Prostate gland (tissue), 2 donors: Measurements from ENCODE around the gene LRRC23. TPM values are rescaled to one million over a fixed set of nuclear protein-coding genes. Genes with fewer than 3 reads are reported as not detected.
A peak's percentile ranks its signal among the peaks of the same experiment; 100 is the strongest.
"Not testable (repeated sequence)": the region's sequence is repeated elsewhere in the genome, so short reads cannot be mapped to it uniquely, and the experiment has no call there.

Experiments used
- DNase-seq: peaks from one replicate; pipeline ENCODE4 v3.0.0-alpha.2; 2019; ENCODE audit warnings: low spot score
- H3K27ac ChIP-seq, 2 donors: fragments of 200-600 bp; sonication (generic); 2 replicates each; pipeline ENCODE4 v1.5.1; 2017 to 2019
- H3K27me3 ChIP-seq: fragments of 200-600 bp; sonication (generic); replicated peaks from 2 replicates; pipeline ENCODE4 v1.5.1; 2019; ENCODE audit not compliant: insufficient read depth
- H3K36me3 ChIP-seq, 2 donors: fragments of 200-600 bp; sonication (generic); 1 replicate in 1 of 2; 2 replicates in 1 of 2; pipeline versions ENCODE4 v1.5.1 to v1.8.1; 2017 to 2019
- H3K4me1 ChIP-seq: fragments of 200-600 bp; sonication (generic); replicated peaks from 2 replicates; pipeline ENCODE4 v1.5.1; 2019
- H3K4me3 ChIP-seq, 2 donors: fragments of 200-600 bp; sonication (generic); 2 replicates each; pipeline ENCODE4 v1.5.1; 2017 to 2019
- H3K9me3 ChIP-seq: fragments of 200-600 bp; sonication (generic); 2 replicates; pipeline ENCODE4 v1.5.1; 2017
- POLR2A ChIP-seq: fragments of 450-650 bp; IDR thresholded peaks from one replicate; pipeline ENCODE4 v1.6.1; 2016; ENCODE audit warnings: antibody characterized with exemption, mild to moderate bottlenecking
- POLR2AphosphoS5 ChIP-seq: sonication (generic); formaldehyde crosslinking; IDR thresholded peaks from one replicate; pipeline ENCODE4 v1.6.1; 2017; ENCODE audit warnings: antibody characterized with exemption
- WGBS: methylation state at CpG from one replicate; pipeline ENCODE4 v1.1.5; 2018; 5-methylcytosine and 5-hydroxymethylcytosine counted together
- intact Hi-C: fragments of 100-400 bp; cut with DNase I; formaldehyde crosslinking; loops from one replicate; pipeline ENCODE4 v1.14.2; 2022
- total RNA-seq, 2 donors: library from RNA; depleted of rRNA; stranded (reverse); fragments of >200 nt; gene quantifications; one replicate each; pipeline ENCODE4 v1.1.0, GENCODE V29; 2016
- TF ChIP-seq, protein P1 (sequence below), 4 experiments: fragments of 200-600 bp in 2 of 4; fragments of 450-650 bp in 2 of 4; sonication (generic) in 2 of 4; IDR thresholded peaks; 1 replicate in 3 of 4; 2 replicates in 1 of 4; pipeline ENCODE4 v1.5.1; 2016 to 2019; ENCODE audit warnings: antibody characterized with exemption in 4 of 4, mild to moderate bottlenecking in 2 of 4, moderate library complexity in 2 of 4

Gene LRRC23
- total RNA-seq, 2 donors from 2014 or later: 15.9 to 25.3 TPM

DNA sequence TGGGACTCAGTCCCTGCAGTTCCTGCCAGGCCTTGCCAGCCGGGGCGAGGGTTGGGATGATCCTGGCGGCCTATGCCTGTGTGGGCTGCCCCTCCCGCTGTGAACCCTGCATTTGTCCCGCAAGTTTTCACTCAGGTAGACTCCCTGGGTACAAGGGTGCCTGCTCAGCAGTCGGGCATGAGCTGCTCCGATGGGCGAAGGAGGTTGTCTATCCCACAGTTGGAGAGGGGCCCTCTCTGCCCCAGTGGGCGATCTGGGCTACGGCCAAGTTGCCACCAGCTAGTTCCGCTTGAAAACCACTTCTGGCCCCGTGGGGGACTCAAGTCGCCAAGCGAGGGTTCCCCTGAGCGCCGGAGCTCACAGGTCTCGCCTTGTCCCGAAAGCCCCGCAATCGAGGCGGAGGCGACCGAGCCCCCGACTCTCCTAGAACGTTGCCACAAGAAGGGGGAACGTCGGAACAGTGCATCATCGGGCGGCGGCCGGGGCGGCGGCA lies 37.7 kb upstream of the LRRC23 start:
- Histone ChIP-seq H3K36me3 (peaks cover 8 to 9% of the 10 kb centered on the region in 2 donors), H3K4me1 (peaks cover 12% of the 10 kb centered on the region), H3K27ac (peak overlapping the region; percentile 91 to 97), H3K27me3 (no peaks in the 10 kb centered on the region), H3K4me3 (peak overlapping the region; percentile 82 to 90), H3K9me3 (no peaks in the 10 kb centered on the region)
- intact Hi-C loops: no loop called here
- no peak for DNase-seq
- no peak for TF ChIP-seq POLR2A
- TF ChIP-seq, protein P1, sequence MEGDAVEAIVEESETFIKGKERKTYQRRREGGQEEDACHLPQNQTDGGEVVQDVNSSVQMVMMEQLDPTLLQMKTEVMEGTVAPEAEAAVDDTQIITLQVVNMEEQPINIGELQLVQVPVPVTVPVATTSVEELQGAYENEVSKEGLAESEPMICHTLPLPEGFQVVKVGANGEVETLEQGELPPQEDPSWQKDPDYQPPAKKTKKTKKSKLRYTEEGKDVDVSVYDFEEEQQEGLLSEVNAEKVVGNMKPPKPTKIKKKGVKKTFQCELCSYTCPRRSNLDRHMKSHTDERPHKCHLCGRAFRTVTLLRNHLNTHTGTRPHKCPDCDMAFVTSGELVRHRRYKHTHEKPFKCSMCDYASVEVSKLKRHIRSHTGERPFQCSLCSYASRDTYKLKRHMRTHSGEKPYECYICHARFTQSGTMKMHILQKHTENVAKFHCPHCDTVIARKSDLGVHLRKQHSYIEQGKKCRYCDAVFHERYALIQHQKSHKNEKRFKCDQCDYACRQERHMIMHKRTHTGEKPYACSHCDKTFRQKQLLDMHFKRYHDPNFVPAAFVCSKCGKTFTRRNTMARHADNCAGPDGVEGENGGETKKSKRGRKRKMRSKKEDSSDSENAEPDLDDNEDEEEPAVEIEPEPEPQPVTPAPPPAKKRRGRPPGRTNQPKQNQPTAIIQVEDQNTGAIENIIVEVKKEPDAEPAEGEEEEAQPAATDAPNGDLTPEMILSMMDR (IDR thresholded peaks at IDR 0.05): no peak
- no peak for TF ChIP-seq POLR2AphosphoS5
- WGBS: 1% methylated on average over 30 of the region's 33 CpGs

DNA sequence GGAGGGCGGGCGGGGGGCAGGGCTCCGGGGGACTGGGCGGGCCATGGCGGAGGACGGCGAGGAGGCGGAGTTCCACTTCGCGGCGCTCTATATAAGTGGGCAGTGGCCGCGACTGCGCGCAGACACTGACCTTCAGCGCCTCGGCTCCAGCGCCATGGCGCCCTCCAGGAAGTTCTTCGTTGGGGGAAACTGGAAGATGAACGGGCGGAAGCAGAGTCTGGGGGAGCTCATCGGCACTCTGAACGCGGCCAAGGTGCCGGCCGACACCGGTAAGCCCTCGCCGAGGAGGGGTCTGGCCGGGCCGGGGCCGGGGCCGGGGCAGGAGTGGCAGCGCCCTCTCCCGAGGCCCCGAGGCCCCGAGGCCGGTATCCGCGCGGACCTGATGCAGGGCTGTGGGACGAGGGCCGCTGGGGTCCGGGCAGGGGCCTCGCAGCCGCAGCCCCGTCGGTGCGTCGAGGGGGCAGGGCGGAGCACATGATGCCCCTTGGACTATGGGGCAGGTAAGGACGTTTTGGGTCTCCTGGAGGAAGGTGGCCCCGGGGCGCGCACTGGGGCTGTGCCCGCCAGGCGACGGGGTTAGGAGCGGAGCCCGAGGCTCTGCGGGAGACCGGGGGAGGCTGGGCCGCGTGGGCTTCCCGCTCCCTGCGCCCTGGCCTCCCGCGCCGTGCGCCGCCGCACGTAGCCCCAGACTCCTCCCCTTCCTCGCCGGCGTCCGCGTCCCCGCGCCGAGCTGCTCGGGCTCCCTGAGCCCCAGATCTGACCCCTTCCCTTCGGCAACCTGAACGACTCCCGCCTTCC lies 37.0 kb upstream of the LRRC23 start, which contains the start of gene TPI1:
Gene TPI1 (plus strand): TSS at position 119 of the 798 bp plus-strand sequence. CDS start 36 bp downstream, at position 155.
- peak within 1 kb of the TSS; percentile 91 to 97 for H3K27ac ChIP-seq
- H3K4me3 ChIP-seq: peak within 1 kb of the TSS; percentile 82 to 90
- H3K27me3 ChIP-seq: no peaks in the 10 kb centered on the region
- intact Hi-C loops: no loop called here
- peak; percentile 86 for DNase-seq
- H3K4me1 ChIP-seq: peaks cover 16% of the 10 kb centered on the region
- TF ChIP-seq, protein P1 (IDR thresholded peaks at IDR 0.05): peak in 1 of 4 experiments; percentile 14
- TF ChIP-seq POLR2A (peak; percentile 97), POLR2AphosphoS5 (peak; percentile 90)
- H3K9me3 ChIP-seq: no peaks in the 10 kb centered on the region
- under 1% methylated on average over 73 of the region's 86 CpGs for WGBS
- peaks cover 3 to 9% of the 10 kb centered on the region in 2 donors for H3K36me3 ChIP-seq

DNA sequence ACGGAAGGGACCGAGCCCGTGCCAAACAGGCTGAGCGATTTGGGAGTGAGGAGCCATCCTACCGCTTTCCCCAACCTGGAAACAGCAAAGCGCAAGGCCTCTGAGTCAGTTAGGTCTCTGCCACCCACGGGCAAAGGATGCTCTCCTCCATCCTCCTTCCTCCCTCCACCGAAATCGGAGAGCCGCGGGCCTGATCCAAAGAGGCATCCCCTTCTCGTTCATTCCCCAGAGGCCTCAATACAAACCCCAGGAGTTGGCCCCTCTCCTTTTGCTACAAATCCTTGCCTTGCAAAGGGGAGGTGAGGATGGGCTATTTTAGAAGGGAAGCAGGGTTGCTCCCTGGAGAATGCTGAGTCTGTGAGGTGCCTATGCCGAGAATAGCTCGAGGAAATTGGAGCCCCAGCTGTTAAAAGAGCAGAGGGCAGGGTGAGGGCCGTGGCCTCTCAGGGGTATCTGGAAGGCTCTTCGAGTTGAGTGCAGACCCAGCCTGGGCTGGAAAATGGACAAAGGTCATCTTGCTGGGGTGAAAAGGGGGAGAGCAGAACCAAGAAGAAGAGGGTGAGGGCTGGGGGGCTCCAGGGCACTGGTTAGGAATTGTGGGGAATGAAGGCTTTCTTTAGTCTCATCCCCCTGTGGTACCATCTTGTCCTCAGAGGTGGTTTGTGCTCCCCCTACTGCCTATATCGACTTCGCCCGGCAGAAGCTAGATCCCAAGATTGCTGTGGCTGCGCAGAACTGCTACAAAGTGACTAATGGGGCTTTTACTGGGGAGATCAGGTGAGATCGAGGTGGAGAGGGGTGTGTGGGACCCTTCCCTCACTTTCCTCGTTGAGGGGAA lies 36.2 kb upstream of the LRRC23 start:
- H3K4me1 ChIP-seq: peaks cover 16% of the 10 kb centered on the region
- peak overlapping the region; percentile 82 to 90 for H3K4me3 ChIP-seq
- no peaks in the 10 kb centered on the region for H3K27me3 ChIP-seq
- H3K36me3 ChIP-seq: peaks cover 3 to 5% of the 10 kb centered on the region in 2 donors
- H3K9me3 ChIP-seq: no peaks in the 10 kb centered on the region
- no peak for DNase-seq
- TF ChIP-seq, protein P1 (IDR thresholded peaks at IDR 0.05): no peak
- peak; percentile 3 for TF ChIP-seq POLR2AphosphoS5
- H3K27ac ChIP-seq: peak overlapping the region; percentile 91 to 97
- WGBS: 6% methylated on average over 22 of the region's 22 CpGs
- intact Hi-C loops: no loop called here

DNA sequence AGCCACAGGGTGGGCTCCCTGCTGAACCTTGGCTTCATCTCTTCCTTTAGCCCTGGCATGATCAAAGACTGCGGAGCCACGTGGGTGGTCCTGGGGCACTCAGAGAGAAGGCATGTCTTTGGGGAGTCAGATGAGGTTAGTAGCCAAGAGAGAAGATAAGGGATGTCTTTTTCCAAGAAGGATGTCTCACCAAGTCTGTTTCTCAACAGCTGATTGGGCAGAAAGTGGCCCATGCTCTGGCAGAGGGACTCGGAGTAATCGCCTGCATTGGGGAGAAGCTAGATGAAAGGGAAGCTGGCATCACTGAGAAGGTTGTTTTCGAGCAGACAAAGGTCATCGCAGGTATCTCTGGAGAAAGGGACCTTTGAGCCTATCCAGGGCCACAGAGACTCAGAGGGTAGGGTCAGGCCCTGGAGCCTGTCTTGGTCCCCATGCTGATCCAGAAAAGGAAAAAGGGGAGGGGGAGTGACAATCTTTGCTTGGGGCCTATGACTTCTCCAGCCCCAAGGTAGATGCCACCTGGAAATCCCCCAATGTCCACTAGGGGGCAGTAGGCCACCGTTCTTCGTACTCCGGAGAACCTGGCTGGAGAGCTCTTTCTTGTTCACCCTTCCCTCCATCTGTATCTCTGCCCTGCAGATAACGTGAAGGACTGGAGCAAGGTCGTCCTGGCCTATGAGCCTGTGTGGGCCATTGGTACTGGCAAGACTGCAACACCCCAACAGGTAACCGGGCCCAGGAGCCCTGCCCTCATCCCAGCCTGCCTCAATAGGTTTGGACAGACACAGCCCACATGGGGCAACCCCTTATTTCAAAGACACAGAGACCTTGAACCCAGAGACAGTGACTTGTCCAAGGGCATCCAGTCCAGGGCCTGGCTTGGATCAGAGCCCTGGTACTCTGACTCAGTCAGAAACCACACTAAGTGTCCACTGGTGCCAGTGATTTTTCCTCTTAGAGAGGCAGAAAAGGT lies 35.3 kb upstream of the LRRC23 start:
- H3K4me3 ChIP-seq: no peak overlapping the region
- peak; percentile 81 for DNase-seq
- 29% methylated on average over 12 of the region's 12 CpGs for WGBS

DNA sequence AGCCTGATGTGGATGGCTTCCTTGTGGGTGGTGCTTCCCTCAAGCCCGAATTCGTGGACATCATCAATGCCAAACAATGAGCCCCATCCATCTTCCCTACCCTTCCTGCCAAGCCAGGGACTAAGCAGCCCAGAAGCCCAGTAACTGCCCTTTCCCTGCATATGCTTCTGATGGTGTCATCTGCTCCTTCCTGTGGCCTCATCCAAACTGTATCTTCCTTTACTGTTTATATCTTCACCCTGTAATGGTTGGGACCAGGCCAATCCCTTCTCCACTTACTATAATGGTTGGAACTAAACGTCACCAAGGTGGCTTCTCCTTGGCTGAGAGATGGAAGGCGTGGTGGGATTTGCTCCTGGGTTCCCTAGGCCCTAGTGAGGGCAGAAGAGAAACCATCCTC lies 34.3 kb upstream of the LRRC23 start:
- DNase-seq, H3K36me3 ChIP-seq, H3K4me3 ChIP-seq, H3K9me3 ChIP-seq, H3K27me3 ChIP-seq, H3K27ac ChIP-seq: not testable (repeated sequence)
- H3K4me1 ChIP-seq: peaks cover 16% of the 10 kb centered on the region
- intact Hi-C loops: loop anchor here (10.0 kb wide), 2 partner anchors 64 to 94 kb away; no protein-coding TSS in a partner anchor
- 66% methylated on average over 4 of the region's 4 CpGs for WGBS

More for the DNA sequence above, 35.3 kb upstream of the LRRC23 start:
- peaks cover 3 to 5% of the 10 kb centered on the region in 2 donors for H3K36me3 ChIP-seq
- peaks cover 16% of the 10 kb centered on the region for H3K4me1 ChIP-seq
- no peaks in the 10 kb centered on the region for H3K27me3 ChIP-seq
- peak overlapping the region in 1 of 2 donors; percentile 91 for H3K27ac ChIP-seq
- intact Hi-C loops: loop anchor here (10.0 kb wide), 2 partner anchors 65 to 95 kb away; no protein-coding TSS in a partner anchor
- TF ChIP-seq POLR2A (no peak), POLR2AphosphoS5 (peak; percentile 73)
- TF ChIP-seq, protein P1 (IDR thresholded peaks at IDR 0.05): peak; percentile 85 to 94 (median 92)
- no peaks in the 10 kb centered on the region for H3K9me3 ChIP-seq
